ENCODE measurements around the gene SHANK2.

Gene SHANK2

DNA sequence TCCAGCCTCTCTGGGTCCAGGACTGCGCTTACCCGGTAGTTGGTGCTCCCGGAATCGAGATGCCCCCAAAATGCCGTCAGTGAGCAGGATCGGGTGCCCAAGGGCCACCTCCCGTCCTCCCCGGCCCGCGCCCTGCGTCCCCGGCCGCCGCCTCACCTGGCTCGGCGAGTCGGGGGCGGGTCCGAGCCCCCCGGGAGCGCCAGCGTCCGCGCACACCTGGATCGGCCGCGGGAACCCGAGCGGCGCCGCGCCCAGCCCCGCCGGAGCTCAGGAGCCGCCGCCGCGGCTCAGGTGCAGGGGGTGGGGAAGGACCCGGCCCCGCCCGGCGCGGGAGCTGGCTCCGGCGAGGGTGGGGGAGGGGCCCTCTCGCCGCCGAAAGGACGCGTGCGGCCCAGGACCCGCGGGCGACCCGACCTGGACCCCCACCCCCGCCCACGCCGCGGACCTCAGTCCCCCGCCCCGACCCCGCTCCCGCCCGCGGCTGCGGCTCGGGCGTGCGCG is at the start of gene SHANK2:
Gene SHANK2 (minus strand): TSS at position 309 of the 501 bp plus-strand sequence. CDS start 105,251 bp downstream, outside the sequence.
- Histone ChIP-seq H3K27ac (no peak within 1 kb of the TSS), H3K27me3 (replicated peaks) (peaks cover 32% of the 10 kb centered on the region), H3K4me3 (ENCODE audit: low read depth, low read length) (peak within 1 kb of the TSS; percentile 41), H3K36me3 (replicated peaks) (no peaks in the 10 kb centered on the region)
- no peak for DNase-seq
- in situ Hi-C loops (cut with HindIII; ENCODE audit: low pct_ligation_motif_present, low sequenced_read_pairs) = no loop called here
- TF ChIP-seq, protein P1, sequence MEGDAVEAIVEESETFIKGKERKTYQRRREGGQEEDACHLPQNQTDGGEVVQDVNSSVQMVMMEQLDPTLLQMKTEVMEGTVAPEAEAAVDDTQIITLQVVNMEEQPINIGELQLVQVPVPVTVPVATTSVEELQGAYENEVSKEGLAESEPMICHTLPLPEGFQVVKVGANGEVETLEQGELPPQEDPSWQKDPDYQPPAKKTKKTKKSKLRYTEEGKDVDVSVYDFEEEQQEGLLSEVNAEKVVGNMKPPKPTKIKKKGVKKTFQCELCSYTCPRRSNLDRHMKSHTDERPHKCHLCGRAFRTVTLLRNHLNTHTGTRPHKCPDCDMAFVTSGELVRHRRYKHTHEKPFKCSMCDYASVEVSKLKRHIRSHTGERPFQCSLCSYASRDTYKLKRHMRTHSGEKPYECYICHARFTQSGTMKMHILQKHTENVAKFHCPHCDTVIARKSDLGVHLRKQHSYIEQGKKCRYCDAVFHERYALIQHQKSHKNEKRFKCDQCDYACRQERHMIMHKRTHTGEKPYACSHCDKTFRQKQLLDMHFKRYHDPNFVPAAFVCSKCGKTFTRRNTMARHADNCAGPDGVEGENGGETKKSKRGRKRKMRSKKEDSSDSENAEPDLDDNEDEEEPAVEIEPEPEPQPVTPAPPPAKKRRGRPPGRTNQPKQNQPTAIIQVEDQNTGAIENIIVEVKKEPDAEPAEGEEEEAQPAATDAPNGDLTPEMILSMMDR (IDR thresholded peaks at IDR 0.05; ENCODE audit: low read depth, low read length, missing control alignments) = no peak

DNA sequence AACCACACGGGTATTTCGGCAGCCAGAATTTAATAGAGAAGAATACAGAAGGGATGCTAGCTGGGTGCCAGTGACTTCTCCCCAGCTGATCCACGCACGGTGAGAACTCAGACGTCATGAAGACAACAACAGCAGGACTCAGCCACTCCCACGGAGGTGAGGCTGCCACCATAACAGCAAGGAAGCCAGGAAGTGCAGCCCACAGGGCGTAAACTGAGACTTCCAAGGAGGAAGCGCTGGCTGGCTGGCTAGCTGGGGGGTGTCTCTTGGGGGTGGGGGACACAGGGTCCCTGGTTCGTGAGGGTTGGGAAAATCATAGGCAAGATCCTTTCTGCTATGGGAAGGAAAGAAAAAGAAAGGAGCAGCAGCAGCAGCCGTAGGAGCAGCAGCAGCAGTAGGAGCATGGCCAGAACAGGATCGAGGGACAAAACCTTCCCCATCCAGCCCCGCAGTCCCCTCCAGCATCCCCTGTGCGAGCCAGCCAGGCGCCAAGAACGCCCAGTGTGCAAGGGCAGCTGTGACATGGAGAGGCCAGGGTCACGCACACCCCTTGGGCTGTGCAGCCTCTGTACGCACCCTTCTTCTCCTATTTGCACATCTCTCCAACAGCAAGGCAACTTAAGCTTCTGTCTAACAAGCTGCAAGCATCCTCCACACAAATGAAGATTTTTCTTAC is 49.6 kb upstream of the SHANK2 start:
- DNase-seq = no peak
- Histone ChIP-seq H3K36me3 (replicated peaks) (no peaks in the 10 kb centered on the region), H3K27ac (no peak overlapping the region), H3K4me3 (ENCODE audit: low read depth, low read length) (no peak overlapping the region), H3K27me3 (replicated peaks) (no peaks in the 10 kb centered on the region)
- in situ Hi-C loops (cut with HindIII; ENCODE audit: low pct_ligation_motif_present, low sequenced_read_pairs) = no loop called here
- TF ChIP-seq, protein P1 (IDR thresholded peaks at IDR 0.05; ENCODE audit: low read depth, low read length, missing control alignments) = no peak

DNA sequence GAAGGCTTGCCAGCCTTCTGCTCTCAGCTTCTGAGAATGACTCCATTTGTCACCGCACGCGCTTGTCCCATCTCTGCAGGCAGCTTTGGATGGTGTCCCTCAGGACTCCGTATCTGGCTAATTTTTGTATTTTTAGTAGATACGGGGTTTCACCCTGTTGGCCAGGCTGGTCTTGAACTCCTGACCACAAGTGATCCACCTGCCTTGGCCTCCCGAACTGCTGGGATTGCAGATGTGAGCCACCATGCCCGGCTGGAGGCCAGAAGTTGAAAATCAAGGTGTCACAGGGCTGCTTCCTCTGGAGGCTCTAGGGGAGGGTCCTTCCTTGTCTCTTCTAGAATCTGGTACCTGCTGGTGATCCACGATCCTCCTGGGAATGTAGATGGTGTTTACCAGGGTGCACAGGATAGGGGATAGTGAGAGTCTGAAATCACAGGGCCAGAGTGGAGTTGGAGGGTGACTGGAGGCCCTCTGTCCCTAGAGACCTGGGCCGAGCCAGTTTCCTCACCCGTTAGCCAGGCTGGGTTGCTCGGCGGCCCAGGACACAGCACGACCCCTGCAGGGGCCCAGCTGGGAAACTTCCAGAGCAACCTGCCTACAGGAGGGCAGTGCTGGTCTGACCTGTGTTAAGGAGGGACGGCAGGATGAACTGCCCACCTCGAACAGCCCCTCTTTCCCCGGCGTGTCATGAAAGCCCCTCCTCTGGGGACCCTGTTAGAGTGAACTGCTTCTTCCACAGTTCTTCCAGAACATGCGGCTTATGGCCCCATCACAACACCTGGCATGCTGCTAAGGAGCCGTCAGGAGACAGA is 48.9 kb upstream of the SHANK2 start:
- TF ChIP-seq, protein P1 (IDR thresholded peaks at IDR 0.05; ENCODE audit: low read depth, low read length, missing control alignments) = no peak
- H3K27me3 ChIP-seq (replicated peaks) = no peaks in the 10 kb centered on the region
- no peak for DNase-seq
- H3K4me3 ChIP-seq (ENCODE audit: low read depth, low read length) = no peak overlapping the region
- no peak overlapping the region for H3K27ac ChIP-seq
- in situ Hi-C loops (cut with HindIII; ENCODE audit: low pct_ligation_motif_present, low sequenced_read_pairs) = no loop called here
- H3K36me3 ChIP-seq (replicated peaks) = no peaks in the 10 kb centered on the region

DNA sequence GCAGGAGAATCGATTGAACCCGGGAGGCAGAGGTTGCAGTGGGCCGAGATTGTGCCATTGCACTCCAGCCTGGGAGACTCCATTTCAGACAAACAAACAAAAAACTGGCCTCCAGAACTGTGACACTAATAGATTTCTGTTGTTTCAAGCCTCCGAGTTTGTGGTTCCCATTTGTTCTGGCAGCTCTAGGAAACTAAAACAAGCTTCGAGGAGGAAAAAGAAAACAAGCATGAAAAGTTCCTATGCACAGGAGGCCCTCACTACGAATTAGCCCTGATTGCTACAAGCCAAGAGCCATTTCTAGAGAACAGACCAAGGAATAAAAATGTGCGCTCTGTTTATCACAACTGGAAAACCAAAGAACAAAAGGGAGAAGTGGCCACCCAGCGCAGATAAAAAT is 47.8 kb upstream of the SHANK2 start:
- Histone ChIP-seq H3K4me3 (ENCODE audit: low read depth, low read length) (no peak overlapping the region), H3K27me3 (replicated peaks) (no peaks in the 10 kb centered on the region), H3K36me3 (replicated peaks) (no peaks in the 10 kb centered on the region), H3K27ac (no peak overlapping the region)
- TF ChIP-seq, protein P1 (IDR thresholded peaks at IDR 0.05; ENCODE audit: low read depth, low read length, missing control alignments) = no peak
- DNase-seq = no peak
- in situ Hi-C loops (cut with HindIII; ENCODE audit: low pct_ligation_motif_present, low sequenced_read_pairs) = no loop called here

DNA sequence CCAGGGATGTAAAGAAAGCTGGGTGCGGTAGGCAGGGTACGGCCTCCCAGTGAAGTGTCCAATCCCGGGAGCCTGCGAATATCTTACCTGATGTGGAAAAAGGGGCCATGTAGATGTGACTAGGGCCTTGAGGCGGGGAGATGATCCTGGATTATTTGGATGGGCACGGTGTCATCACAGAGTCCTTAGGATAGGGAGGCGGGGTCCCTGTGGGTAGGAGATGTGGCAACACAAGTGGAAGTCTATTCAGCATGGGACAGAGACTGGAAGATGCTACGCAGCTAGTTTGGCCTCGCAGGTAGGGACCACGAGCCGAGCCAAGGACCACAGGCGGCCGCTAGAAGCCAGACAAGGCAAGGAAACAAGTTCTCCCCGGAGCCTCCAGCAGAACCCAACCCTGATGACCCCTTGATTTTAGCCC is 46.4 kb upstream of the SHANK2 start:
- Histone ChIP-seq H3K4me3 (ENCODE audit: low read depth, low read length) (no peak overlapping the region), H3K27me3 (replicated peaks) (no peaks in the 10 kb centered on the region), H3K36me3 (replicated peaks) (no peaks in the 10 kb centered on the region), H3K27ac (no peak overlapping the region)
- in situ Hi-C loops (cut with HindIII; ENCODE audit: low pct_ligation_motif_present, low sequenced_read_pairs) = no loop called here
- TF ChIP-seq, protein P1 (IDR thresholded peaks at IDR 0.05; ENCODE audit: low read depth, low read length, missing control alignments) = no peak
- DNase-seq = no peak
